Psoas muscle (tissue), 8 donors: ENCODE results near the gene BRIP1. TPM values are rescaled to one million over a fixed set of nuclear protein-coding genes. Genes with fewer than 3 reads are reported as not detected.

Source experiments
- ATAC-seq, 4 donors: fragments of 200-7000 bp; cut with Tn5 transposase; one replicate each; pipeline ENCODE4 v1.9.1; 2020; ENCODE audit warnings: moderate library complexity in 3 of 4, mild to moderate bottlenecking in 2 of 4
- DNase-seq, 2 donors: peaks; one replicate each; pipeline ENCODE4 v3.0.0-alpha.2; 2020
- H3K27ac ChIP-seq: fragments of 200-600 bp; one replicate; pipeline ENCODE4 v1.8.0; 2022
- H3K27me3 ChIP-seq, 3 donors: fragments of 200-600 bp in 1 of 3; one replicate each; pipeline versions ENCODE4 v1.6.1 to v1.8.0; 2013 to 2022; ENCODE audit warnings: low read length in 2 of 3, mild to moderate bottlenecking in 2 of 3, moderate library complexity in 1 of 3; ENCODE audit not compliant: insufficient read depth in 3 of 3
- H3K36me3 ChIP-seq, 2 donors: fragments of 200-600 bp in 1 of 2; one replicate each; pipeline versions ENCODE4 v1.6.1 to v1.8.0; 2013 to 2022; ENCODE audit warnings: low read depth in 1 of 2, mild to moderate bottlenecking in 1 of 2, moderate library complexity in 1 of 2; ENCODE audit not compliant: insufficient read depth in 1 of 2
- H3K4me1 ChIP-seq: fragments of 200-600 bp; one replicate; pipeline ENCODE4 v1.8.0; 2022
- H3K4me3 ChIP-seq: fragments of 200-600 bp; one replicate; pipeline ENCODE4 v1.8.0; 2022; ENCODE audit warnings: mild to moderate bottlenecking
- H3K9me3 ChIP-seq: fragments of 200-600 bp; one replicate; pipeline ENCODE4 v1.8.0; 2022
- WGBS, 3 donors: extraction: QIAGEN DNeasy Blood & Tissue Kit; methylation state at CpG; one replicate each; pipeline versions ENCODE4 v1.1.6 to v1.1.7; 2013; 5-methylcytosine and 5-hydroxymethylcytosine counted together
- intact Hi-C, 2 donors: fragments of 100-400 bp; cut with DNase I; formaldehyde crosslinking; loops; one replicate each; pipeline versions ENCODE4 v1.11.0 to v1.14.2; 2022
- polyA plus RNA-seq, 3 donors: library from polyadenylated mRNA; stranded (reverse); fragments of 200-250 nt; gene quantifications; one replicate each; pipeline ENCODE4 v1.2.3, GENCODE V29; 2013
- total RNA-seq, 4 donors: library from RNA; stranded (reverse); fragmentation: NEBNext Ultra II Directional in 2 of 4; extraction: Animal tissue kit (Norgen Biotek cat#: 25700) in 2 of 4; gene quantifications; one replicate each; pipeline versions ENCODE4 v1.2.1 to v1.2.4, GENCODE V29; 2021 to 2023
- TF ChIP-seq, protein P1 (sequence below): fragments of 200-600 bp; IDR thresholded peaks from one replicate; pipeline ENCODE4 v1.8.0; 2022; ENCODE audit warnings: antibody characterized with exemption
- donor health status: healthy with polysubstance abuse.
- donor health status: DM: no; HTN: no; CAD: no; lungs with moderate emphysema.
- donor health status: Bipolar disorder and iron deficiency.
- donor health status: healthy.
- donor health status: DM: yes; HTN: yes; CAD: no.
- donor health status: DM: no; HTN: no; CAD: no.
- donor health status: DM: no; HTN: no; CAD: no.
- donor health status: DM: yes; HTN: yes; CAD: no.

The BRIP1 gene
- total and polyA plus RNA-seq, 7 donors = 0.03 to 0.40 (median 0.19) TPM; not detected in 1

DNA sequence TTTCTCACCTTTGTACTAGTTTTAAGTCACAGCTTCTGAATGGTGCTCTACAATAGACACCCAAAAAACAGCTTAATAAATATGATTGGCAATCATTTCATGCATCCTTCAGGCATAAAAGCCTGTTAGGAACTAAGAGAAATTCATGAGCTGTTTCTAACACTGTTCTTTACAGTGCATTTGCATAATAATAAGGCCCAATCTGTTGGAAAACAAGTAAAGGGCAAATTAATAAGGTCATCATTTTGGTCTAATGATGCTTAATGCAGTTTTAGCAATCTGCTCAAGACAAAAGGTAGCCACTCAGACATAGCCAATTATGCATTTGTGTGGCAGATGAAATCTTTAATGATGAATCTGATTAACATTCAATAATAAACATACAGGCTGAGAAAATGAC lies 216.8 kb downstream of the BRIP1 start:
- no peak overlapping the region for H3K27ac ChIP-seq
- no peak overlapping the region for H3K4me3 ChIP-seq
- ATAC-seq (no peak), DNase-seq (no peak)
- peaks cover 0 to 4% (median 0%) of the 10 kb centered on the region in 3 donors for H3K27me3 ChIP-seq
- TF ChIP-seq, protein P1, sequence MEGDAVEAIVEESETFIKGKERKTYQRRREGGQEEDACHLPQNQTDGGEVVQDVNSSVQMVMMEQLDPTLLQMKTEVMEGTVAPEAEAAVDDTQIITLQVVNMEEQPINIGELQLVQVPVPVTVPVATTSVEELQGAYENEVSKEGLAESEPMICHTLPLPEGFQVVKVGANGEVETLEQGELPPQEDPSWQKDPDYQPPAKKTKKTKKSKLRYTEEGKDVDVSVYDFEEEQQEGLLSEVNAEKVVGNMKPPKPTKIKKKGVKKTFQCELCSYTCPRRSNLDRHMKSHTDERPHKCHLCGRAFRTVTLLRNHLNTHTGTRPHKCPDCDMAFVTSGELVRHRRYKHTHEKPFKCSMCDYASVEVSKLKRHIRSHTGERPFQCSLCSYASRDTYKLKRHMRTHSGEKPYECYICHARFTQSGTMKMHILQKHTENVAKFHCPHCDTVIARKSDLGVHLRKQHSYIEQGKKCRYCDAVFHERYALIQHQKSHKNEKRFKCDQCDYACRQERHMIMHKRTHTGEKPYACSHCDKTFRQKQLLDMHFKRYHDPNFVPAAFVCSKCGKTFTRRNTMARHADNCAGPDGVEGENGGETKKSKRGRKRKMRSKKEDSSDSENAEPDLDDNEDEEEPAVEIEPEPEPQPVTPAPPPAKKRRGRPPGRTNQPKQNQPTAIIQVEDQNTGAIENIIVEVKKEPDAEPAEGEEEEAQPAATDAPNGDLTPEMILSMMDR = no peak
- no peaks in the 10 kb centered on the region for H3K4me1 ChIP-seq
- H3K9me3 ChIP-seq = no peaks in the 10 kb centered on the region
- intact Hi-C loops = no loop called here
- no peaks in the 10 kb centered on the region for H3K36me3 ChIP-seq

DNA sequence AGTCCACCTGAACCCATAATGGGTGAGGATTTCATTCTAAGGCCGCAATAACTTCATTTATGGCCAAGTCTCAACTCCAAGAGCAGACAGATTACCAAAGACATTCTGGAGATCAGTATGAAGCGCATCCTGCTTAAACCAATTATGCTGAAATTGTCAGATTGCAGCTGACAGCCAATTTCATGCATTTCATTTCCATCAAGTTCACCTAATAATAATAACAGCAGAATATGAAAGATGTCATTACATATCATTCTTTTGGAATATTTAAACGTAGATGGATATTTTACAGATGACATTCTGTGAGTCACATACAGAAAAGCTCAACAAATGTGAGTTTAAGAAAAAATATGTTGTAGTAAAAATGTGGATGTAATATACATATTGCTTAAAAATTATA lies 217.4 kb downstream of the BRIP1 start:
- intact Hi-C loops = no loop called here
- Histone ChIP-seq H3K27ac (no peak overlapping the region), H3K4me3 (no peak overlapping the region), H3K36me3 (no peaks in the 10 kb centered on the region), H3K27me3 (peaks cover 0 to 4% (median 0%) of the 10 kb centered on the region in 3 donors), H3K9me3 (no peaks in the 10 kb centered on the region), H3K4me1 (no peaks in the 10 kb centered on the region)
- DNase-seq (no peak), ATAC-seq (no peak)
- TF ChIP-seq, protein P1 = no peak
- 76 to 78% (median 78%) methylated on average over 3 of the region's 3 CpGs for WGBS, 3 donors

DNA sequence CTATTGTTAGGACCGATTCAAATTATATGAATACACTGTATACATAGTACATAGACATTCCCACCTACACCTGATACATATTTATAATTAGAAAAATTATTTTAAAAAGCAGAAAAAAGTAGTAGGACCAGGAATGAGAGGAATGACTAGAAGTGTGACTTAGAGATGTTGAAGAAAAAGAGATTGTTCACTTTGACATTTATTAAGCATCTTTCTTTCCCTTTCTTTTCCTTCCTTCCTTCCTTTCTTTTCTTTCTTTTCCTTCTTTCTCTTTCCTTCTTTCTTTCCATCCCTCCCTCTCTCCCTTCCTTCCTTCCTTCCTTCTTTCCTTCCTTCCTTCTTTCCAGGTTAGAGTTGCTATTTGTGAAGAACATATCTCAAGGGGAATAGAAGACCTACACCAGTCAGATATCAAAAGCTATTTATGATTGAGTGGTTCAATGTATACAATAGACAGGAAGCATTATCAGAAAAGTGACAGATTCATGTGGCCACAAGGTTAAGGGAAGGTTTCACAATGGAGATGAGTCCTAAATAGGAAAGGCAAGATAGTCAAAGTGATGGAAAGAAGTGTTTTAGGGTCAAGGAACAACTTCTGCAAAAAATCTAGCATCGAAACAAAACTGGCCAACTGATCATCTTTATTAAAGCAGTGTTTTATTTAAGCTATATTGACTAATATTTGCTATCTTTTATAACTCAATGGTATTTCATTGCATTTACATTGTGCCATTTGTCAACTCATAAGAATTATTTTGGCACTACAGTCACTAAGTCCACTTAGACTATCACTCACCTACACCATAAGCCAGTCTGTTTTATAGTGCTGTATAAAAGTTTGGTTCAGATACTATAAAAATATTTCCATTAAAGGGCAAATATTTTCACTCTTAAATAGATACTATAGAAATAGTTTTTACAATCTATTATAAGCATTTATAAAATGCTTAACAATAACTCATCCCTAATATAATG lies 218.2 kb downstream of the BRIP1 start:
- Histone ChIP-seq H3K36me3 (no peaks in the 10 kb centered on the region), H3K4me1 (no peaks in the 10 kb centered on the region), H3K4me3 (no peak overlapping the region), H3K27me3 (peaks cover 0 to 4% (median 0%) of the 10 kb centered on the region in 3 donors), H3K9me3 (no peaks in the 10 kb centered on the region), H3K27ac (no peak overlapping the region)
- intact Hi-C loops = no loop called here
- 88 to 93% (median 90%) methylated on average over 2 of the region's 2 CpGs for WGBS, 3 donors
- TF ChIP-seq, protein P1 = no peak
- no peak for ATAC-seq
- no peak for DNase-seq

DNA sequence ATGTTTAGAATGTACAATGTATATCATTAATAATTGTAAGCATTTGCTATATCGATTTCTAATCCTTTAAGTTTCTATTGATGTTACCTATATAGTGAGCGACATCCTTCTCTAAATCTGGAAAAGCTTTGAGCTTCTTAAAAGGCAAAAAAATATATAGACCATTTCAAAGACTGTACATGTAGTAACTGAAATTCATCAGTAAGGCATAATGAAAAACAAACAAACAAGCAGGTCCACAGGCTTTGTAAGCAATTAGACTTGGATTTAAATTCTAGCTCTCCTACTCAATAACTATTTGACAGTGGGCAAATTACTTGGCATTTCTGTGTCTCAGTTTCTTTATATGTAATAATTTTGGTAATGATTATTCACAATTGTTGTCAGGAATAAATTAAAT lies 220.6 kb downstream of the BRIP1 start:
- H3K9me3 ChIP-seq = no peaks in the 10 kb centered on the region
- intact Hi-C loops = no loop called here
- no peak overlapping the region for H3K4me3 ChIP-seq
- no peaks in the 10 kb centered on the region for H3K4me1 ChIP-seq
- ATAC-seq (no peak), DNase-seq (no peak)
- no peak overlapping the region for H3K27ac ChIP-seq
- WGBS, 3 donors = 93 to 98% (median 98%) methylated on average over 2 of the region's 2 CpGs
- no peaks in the 10 kb centered on the region for H3K36me3 ChIP-seq
- no peaks in the 10 kb centered on the region for H3K27me3 ChIP-seq
- TF ChIP-seq, protein P1 = no peak
